GM12891 (cell line): ENCODE measurements around the gene COMMD9.
"Not testable (repeated sequence)": the region's sequence is repeated elsewhere in the genome, so short reads cannot be mapped to it uniquely, and the experiment has no call there.

Experiments used
- POLR2A ChIP-seq: IDR thresholded peaks from 2 replicates; pipeline ENCODE4 v1.6.1; 2011; ENCODE audit warnings: low read depth, low read length, control low read depth
- POLR2AphosphoS5 ChIP-seq: IDR thresholded peaks from 2 replicates; pipeline ENCODE4 v1.6.1; 2011; ENCODE audit warnings: low read depth, low read length, control low read depth
- TAF1 ChIP-seq: IDR thresholded peaks from 2 replicates; pipeline ENCODE4 v1.6.1; 2011; ENCODE audit warnings: low read depth, low read length, control low read depth

- not testable (repeated sequence) for TF ChIP-seq POLR2A, POLR2AphosphoS5, TAF1
Observed at GRCh38 chr11:36325403-36325802, 36.2 kb upstream of the COMMD9 start.
